Measurements from ENCODE around the gene SLC11A2.

Gene SLC11A2

DNA sequence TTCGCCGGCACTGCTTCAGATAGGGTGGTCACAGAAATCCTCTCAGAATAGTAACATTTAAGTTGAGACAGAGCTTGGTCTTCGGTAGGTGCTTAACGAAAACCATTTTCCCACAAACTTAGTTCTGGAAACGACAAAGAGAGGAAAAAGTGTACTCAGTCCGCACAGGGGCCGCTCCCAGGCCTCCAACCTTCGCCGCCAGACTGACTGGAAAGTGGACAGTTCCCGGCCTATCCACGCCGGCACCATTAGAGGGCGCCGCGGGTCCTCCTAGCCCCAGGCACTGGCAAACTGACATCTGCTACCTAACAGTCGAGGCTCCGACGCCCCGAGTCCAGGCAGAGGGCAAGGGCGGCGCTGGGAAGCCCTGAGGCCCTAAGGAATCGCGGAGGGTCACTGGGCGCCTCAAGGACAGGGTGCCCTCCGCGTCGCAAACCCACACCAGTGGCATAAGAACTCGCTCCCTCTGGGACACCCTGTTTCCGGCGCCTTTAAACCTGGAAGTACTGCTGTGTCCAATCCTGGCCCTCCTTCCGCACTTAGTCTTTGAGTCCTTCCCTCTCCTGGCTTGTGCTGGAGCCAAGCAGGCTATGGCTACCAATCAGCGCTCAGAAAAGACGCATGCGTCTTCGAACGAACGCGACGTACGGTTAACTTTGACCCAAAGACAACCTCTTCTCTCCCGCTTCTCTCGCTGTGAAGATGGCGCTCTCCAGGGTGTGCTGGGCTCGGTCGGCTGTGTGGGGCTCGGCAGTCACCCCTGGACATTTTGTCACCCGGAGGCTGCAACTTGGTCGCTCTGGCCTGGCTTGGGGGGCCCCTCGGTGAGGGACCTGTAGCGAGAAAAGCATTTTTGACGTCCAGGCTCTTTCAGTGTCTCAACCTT is 21.7 kb upstream of the SLC11A2 start, which contains the start of gene LETMD1:
Gene LETMD1 (plus strand): TSS at position 673 of the 886 bp plus-strand sequence. CDS start 30 bp downstream, at position 703.
- H3K27me3 Mint-ChIP-seq, result no peaks in the 10 kb centered on the region
- H3K4me1 Mint-ChIP-seq, result peaks cover 20% of the 10 kb centered on the region
- peak within 1 kb of the TSS; percentile 89 for H3K4me3 Mint-ChIP-seq
- no peaks in the 10 kb centered on the region for H3K9me3 Mint-ChIP-seq
- ATAC-seq (ENCODE audit: low read depth) (peak; percentile 90), DNase-seq (ENCODE audit: low spot score in 2 of 2) (peak; percentile 88 to 92)
- H3K27ac Mint-ChIP-seq, result peak within 1 kb of the TSS; percentile 96
- peaks cover 5% of the 10 kb centered on the region for H3K36me3 Mint-ChIP-seq

DNA sequence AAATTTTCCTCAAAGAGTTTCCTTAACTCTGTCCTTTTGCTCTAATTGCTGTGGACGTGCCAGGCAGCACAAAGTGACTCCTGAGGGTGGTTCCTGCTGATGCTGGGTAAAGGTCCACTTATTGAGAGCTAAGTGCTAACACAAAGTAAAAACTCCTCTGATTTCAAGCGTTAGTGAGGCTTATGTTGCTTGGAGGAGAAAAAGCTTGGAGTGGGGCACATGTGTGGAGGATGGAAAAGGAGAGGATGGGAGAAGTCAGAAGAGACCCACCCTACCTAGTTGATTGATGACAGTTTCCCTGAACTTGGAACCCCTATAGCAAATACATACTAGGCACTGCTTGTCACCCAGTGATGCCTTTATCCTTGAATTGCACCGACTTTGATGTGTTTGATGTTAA is 10.1 kb upstream of the SLC11A2 start:
- H3K4me3 Mint-ChIP-seq, result no peak overlapping the region
- H3K4me1 Mint-ChIP-seq, result no peaks in the 10 kb centered on the region
- no peaks in the 10 kb centered on the region for H3K9me3 Mint-ChIP-seq
- no peak overlapping the region for H3K27ac Mint-ChIP-seq
- no peaks in the 10 kb centered on the region for H3K27me3 Mint-ChIP-seq
- ATAC-seq (ENCODE audit: low read depth) (no peak), DNase-seq (ENCODE audit: low spot score in 2 of 2) (no peak)
- no peaks in the 10 kb centered on the region for H3K36me3 Mint-ChIP-seq

DNA sequence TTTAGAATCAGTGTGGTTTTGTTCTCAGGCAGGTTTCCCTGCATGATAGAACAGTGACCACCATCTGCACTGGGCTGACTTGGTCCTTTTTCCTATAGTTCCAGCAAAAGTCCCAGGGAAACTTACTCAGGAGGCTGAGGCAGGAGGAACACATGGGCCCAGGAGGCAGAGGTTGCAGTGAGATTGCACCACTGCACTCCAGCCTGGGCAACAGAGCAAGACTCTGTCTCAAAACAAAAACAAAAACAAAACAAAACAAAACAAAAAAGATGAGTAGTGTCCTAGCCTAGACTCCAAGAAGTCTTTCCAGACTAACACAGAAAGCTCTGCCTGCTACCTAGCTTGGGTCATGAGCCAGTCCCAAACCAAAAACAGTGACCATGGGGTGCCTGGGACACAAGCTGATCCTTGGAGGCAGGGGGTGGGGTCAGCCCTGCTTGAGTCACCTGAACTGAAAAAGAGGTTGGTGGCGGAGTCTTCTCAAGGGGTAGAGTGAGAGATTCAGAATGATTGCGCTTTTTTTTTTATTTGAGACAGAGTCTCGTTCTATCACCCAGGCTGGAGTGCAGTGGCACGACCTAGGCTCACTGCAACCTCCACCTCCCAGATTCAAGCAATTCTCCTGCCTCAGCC is 7.4 kb upstream of the SLC11A2 start:
- no peaks in the 10 kb centered on the region for H3K9me3 Mint-ChIP-seq
- no peaks in the 10 kb centered on the region for H3K4me1 Mint-ChIP-seq
- no peak for DNase-seq (ENCODE audit: low spot score in 2 of 2)
- no peak overlapping the region for H3K4me3 Mint-ChIP-seq
- H3K27me3 Mint-ChIP-seq, result no peaks in the 10 kb centered on the region
- H3K27ac Mint-ChIP-seq, result peak overlapping the region; percentile 51
- ATAC-seq (ENCODE audit: low read depth), result no peak
- H3K36me3 Mint-ChIP-seq, result no peaks in the 10 kb centered on the region

DNA sequence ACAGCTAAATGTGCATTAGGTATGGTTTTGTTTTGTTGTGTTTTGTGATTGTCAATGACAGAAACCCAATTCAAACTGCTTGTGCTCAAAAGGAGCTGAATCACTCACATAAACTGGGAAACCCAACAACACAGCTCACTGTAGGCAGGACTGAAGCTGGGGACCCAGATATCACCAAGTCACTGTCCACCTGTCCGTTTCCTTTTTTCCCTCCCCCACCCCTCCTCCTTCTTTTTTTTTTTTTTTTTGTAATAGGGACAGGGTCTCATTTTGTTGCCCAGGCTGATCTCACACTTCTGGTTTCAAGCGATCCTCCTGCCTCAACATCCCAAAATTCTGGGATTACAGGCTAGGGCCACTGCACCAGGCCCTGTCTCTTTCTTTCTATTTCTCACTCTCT is 6.9 kb upstream of the SLC11A2 start:
- Mint-ChIP-seq H3K27me3 (no peaks in the 10 kb centered on the region), H3K36me3 (no peaks in the 10 kb centered on the region), H3K27ac (peak overlapping the region; percentile 51), H3K4me1 (peaks cover 2% of the 10 kb centered on the region), H3K4me3 (no peak overlapping the region), H3K9me3 (no peaks in the 10 kb centered on the region)
- DNase-seq (ENCODE audit: low spot score in 2 of 2), result no peak
- no peak for ATAC-seq (ENCODE audit: low read depth)

DNA sequence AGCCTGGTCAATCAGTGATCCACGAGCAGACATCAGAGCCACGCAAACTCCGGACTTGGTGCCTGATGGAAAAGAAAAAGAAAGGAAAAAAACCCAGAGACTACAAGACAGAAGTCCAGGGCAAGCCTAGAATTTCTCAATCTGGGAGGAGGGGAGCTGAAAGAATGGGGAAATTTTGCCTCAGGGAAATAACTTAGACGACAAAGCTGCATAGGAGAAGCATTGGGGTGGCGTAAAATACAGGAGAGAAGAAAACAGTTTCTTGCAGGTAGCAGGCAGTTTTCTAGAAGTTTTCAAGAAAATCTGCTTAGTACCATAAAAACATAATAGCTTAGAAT is 2.6 kb upstream of the SLC11A2 start:
- Mint-ChIP-seq H3K36me3 (no peaks in the 10 kb centered on the region), H3K27me3 (no peaks in the 10 kb centered on the region), H3K27ac (no peak overlapping the region), H3K4me3 (no peak overlapping the region), H3K4me1 (peaks cover 19% of the 10 kb centered on the region), H3K9me3 (no peaks in the 10 kb centered on the region)
- DNase-seq (ENCODE audit: low spot score in 2 of 2) (no peak), ATAC-seq (ENCODE audit: low read depth) (no peak)

DNA sequence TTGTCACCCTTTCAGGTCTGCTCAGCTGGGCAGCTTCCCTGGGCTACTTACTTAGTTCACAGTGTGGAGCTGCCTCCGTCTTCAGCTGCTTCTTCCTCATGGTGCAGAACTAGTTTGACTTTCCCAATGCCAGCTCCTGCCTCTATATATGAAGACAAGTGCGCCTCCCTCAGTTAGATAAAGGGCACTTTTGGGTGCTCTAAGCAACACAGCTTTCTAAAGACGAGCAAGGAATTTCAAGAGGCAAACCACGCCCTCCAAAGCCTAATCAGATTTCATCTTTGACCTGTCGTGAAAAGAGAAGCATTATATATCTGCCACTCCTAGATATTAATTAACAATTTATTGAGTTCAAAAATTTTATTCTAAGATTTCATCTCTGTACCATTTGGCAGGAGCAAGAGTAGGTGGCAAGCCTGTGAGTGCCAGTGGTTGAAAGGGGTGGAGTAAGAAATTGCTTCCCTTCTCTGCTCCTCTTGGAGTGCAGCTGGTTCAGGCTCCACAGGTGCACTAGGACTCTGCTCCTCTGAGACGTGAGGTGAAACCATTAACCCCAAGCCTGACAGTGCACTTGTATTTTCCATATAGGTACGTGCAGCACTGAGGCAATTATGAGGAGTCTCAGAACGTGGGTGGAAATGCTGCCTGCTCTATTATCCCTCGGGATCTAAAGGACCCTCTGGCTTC is 2.1 kb upstream of the SLC11A2 start:
- no peak for ATAC-seq (ENCODE audit: low read depth)
- no peak for DNase-seq (ENCODE audit: low spot score in 2 of 2)

DNA sequence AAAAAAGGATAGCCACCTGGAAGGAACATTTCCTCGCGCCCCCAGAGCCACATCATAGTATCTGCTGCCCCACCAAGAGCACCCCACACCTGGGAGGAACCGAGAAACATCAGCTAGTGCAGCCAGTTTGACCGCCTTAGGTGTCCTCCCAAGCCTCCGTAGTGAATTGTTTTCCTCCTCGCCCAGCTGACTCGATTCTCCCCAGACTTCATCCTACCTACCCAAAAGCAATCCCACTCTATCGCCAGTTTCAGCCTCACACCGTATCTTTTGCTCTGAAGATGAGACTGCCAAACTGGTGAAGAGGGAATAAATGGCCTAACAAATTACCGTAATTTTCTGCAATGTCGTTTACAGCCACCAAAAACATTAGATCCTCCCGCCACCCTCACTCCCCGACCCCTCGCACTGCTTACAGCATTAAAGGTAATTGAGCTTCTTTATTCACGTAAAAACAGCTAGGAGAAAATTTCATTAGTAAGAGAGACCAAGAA is 1.2 kb upstream of the SLC11A2 start:
- Mint-ChIP-seq H3K27ac (no peak overlapping the region), H3K4me1 (peaks cover 19% of the 10 kb centered on the region), H3K36me3 (no peaks in the 10 kb centered on the region), H3K4me3 (peak overlapping the region; percentile 60), H3K27me3 (no peaks in the 10 kb centered on the region), H3K9me3 (no peaks in the 10 kb centered on the region)
- DNase-seq (ENCODE audit: low spot score in 2 of 2), result no peak
- ATAC-seq (ENCODE audit: low read depth), result no peak

More for the DNA sequence above, 2.1 kb upstream of the SLC11A2 start:
- Mint-ChIP-seq H3K4me3 (no peak overlapping the region), H3K27me3 (no peaks in the 10 kb centered on the region), H3K9me3 (no peaks in the 10 kb centered on the region), H3K4me1 (peaks cover 19% of the 10 kb centered on the region), H3K27ac (no peak overlapping the region), H3K36me3 (no peaks in the 10 kb centered on the region)

DNA sequence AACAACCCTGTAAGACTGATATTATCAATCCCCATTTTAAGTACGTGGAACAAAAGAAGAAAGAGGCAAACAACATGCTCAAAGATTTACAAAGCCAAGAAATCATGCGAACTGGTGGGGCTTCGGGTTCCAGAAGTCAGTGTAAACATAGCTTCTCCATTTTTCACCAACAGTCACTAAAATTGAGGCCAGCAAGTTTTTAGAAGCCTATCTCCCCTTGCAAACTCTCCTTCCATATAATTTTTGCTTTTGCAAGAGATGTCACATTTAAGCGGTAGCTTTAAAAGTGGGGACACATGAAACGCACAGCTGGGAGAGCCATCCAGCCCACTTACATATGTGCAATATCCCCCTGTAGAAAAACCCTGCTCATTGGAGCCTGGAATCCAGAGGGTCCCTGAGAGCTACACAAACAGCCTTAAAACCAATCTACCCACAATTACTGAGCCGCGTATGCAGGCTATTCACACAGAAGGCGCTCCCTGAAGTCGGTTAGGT is 797 bp downstream of the SLC11A2 start:
- H3K27ac Mint-ChIP-seq, result peak overlapping the region; percentile 87
- H3K4me1 Mint-ChIP-seq, result peaks cover 24% of the 10 kb centered on the region
- H3K27me3 Mint-ChIP-seq, result no peaks in the 10 kb centered on the region
- H3K9me3 Mint-ChIP-seq, result no peaks in the 10 kb centered on the region
- H3K4me3 Mint-ChIP-seq, result peak overlapping the region; percentile 95
- no peaks in the 10 kb centered on the region for H3K36me3 Mint-ChIP-seq
- DNase-seq (ENCODE audit: low spot score in 2 of 2) (no peak), ATAC-seq (ENCODE audit: low read depth) (no peak)

DNA sequence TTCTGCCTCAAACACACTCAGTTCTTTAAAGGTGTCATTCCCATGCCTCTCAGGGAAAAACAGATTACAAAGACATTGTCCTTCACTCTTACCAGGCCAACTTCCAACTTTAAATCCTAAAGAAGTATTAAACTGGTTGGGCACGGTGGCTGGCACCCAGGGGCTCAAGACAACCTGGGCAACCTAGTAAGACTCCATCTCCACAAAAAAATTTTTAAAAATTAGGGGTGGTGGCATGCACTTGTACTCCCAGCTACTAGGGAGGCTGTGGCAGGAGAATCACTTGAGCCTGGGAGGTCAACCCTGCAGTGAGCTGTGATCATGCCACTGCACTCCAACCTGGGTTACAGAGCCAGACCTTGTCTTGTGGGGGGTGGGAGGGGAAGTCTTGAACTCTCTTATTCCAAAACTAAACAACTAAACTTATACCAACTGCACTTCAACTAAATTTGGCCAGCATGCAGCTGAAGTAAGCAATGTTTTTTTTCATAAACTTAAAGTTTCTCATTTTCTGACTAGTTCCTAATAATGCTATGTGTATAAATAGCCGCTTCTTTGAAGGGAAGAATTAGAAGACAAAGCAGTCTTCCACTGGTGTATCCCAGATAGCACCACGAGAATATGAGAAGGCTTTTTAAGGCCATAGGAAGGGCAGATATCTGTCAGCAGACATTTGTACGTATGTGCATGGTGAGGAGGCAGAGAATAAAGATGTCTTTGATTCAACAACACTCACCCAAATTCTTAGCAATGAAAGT is 2.4 kb downstream of the SLC11A2 start:
- H3K27ac Mint-ChIP-seq, result peak overlapping the region; percentile 42
- no peaks in the 10 kb centered on the region for H3K36me3 Mint-ChIP-seq
- H3K4me1 Mint-ChIP-seq, result peaks cover 24% of the 10 kb centered on the region
- DNase-seq (ENCODE audit: low spot score in 2 of 2) (no peak), ATAC-seq (ENCODE audit: low read depth) (no peak)
- peak overlapping the region; percentile 95 for H3K4me3 Mint-ChIP-seq
- no peaks in the 10 kb centered on the region for H3K27me3 Mint-ChIP-seq
- H3K9me3 Mint-ChIP-seq, result no peaks in the 10 kb centered on the region

DNA sequence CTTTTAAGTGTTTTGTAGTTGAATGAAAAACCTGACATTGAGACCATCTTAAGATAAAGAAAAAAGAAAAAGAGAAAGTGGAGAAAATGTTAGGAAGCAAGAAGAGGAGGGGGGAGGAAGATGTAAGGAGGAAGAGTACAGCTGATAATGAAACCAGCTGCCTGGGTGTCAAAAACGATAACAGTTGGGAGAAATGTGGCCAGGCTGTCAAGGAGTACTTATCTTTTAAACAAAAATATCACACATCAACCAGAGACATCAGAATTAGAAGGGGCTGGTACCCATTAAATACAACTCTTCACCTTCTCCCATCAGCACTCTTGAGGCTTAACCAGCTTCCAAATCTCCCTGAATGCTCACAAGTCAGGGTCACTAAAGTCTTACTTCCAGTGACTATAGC is 4.5 kb downstream of the SLC11A2 start:
- Mint-ChIP-seq H3K4me3 (no peak overlapping the region), H3K27ac (no peak overlapping the region), H3K9me3 (no peaks in the 10 kb centered on the region), H3K4me1 (peaks cover 18% of the 10 kb centered on the region), H3K36me3 (no peaks in the 10 kb centered on the region), H3K27me3 (no peaks in the 10 kb centered on the region)
- ATAC-seq (ENCODE audit: low read depth) (no peak), DNase-seq (ENCODE audit: low spot score in 2 of 2) (no peak)

DNA sequence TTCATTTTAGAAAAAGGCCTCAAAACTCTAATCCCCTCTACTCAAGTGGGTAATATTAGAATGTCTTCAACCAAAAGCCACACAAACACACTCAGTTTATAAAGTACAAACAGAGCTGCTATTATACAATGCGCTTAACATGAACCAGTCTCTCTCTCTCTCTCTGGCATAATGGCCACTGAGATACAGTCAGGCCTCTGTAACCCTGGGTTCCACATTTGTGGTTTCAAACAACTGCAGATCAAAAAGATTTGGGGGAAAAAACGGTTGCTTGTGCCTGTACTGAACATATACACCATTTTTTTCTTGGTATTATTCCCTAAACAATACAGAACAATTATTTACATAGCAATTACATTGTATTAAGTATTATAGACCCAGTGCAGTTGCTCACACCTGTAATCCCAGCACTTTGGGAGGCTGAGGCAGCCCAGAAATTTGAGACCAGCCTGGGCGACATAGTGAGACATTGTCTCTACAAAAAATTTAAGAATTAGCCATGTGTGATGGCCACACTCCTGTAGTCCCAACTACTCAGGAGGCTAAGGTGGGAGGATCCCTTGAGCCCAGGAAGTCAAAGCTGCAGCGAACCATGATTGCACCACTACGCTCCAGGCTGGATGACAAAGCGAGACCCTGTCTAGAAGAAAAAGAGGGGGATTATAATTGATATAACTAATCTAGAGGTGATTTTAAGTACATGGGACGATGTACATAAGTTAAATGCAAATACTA is 5.6 kb downstream of the SLC11A2 start:
- Mint-ChIP-seq H3K27ac (no peak overlapping the region), H3K4me1 (peaks cover 18% of the 10 kb centered on the region), H3K36me3 (no peaks in the 10 kb centered on the region), H3K4me3 (no peak overlapping the region), H3K9me3 (no peaks in the 10 kb centered on the region), H3K27me3 (no peaks in the 10 kb centered on the region)
- DNase-seq (ENCODE audit: low spot score in 2 of 2) (no peak), ATAC-seq (ENCODE audit: low read depth) (no peak)

DNA sequence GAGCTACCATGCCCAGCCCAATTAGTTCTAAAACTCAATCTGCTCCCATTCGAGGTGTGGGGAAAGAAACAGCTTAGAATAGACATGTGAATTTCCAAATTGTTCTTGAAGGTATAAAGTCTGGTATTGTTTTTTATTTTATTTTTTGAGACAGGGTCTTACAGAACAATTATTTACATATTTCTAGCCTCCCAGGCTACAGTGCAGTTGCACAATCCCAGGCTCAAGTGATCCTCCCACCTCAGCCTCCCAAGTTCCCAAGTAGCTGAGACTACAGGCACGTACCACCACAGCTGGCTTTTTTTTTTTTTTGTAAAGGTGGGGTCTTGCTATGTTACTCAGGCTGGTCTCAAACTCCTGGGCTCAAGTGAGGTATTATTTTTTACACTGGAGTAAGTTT is 6.3 kb downstream of the SLC11A2 start:
- ATAC-seq (ENCODE audit: low read depth) (no peak), DNase-seq (ENCODE audit: low spot score in 2 of 2) (no peak)
- Mint-ChIP-seq H3K4me3 (no peak overlapping the region), H3K27me3 (no peaks in the 10 kb centered on the region), H3K36me3 (no peaks in the 10 kb centered on the region), H3K4me1 (peaks cover 15% of the 10 kb centered on the region), H3K9me3 (no peaks in the 10 kb centered on the region), H3K27ac (no peak overlapping the region)

DNA sequence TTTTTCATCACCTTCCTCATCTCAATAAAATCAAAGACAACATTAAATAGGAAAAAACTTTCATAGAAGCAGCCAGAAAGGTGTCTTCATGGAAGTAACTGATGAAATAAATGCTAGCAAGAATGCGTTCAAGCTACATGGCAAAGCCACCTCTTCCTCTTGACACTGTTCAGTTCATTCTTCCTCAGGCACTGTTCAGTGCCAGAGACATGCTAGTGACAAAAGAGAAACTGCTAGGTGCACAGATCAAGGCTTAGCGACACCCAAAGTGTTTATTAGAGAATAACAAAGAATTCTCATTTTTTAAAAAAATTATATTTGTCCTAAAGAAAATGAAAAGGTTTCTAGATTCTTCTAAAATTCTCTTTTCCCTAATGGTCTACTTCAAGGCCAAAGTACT is 7.2 kb downstream of the SLC11A2 start:
- H3K27ac Mint-ChIP-seq, result no peak overlapping the region
- peaks cover 7% of the 10 kb centered on the region for H3K4me1 Mint-ChIP-seq
- H3K27me3 Mint-ChIP-seq, result no peaks in the 10 kb centered on the region
- no peak overlapping the region for H3K4me3 Mint-ChIP-seq
- no peaks in the 10 kb centered on the region for H3K36me3 Mint-ChIP-seq
- DNase-seq (ENCODE audit: low spot score in 2 of 2), result no peak
- no peak for ATAC-seq (ENCODE audit: low read depth)
- H3K9me3 Mint-ChIP-seq, result no peaks in the 10 kb centered on the region
